Fibroblast of skin of back (primary cell): ENCODE data around the gene MAPK12.

Experiments
- DNase-seq: peaks from one replicate; pipeline ENCODE4 v3.0.0-alpha.2; 2013

The MAPK12 gene

GRCh38 chr22:50232481-50233151 lies 28.9 kb downstream of the MAPK12 start:
- no peak for DNase-seq

GRCh38 chr22:50229370-50229769 lies 32.1 kb downstream of the MAPK12 start:
- DNase-seq = no peak

GRCh38 chr22:50228366-50228765 lies 33.1 kb downstream of the MAPK12 start:
- no peak for DNase-seq

GRCh38 chr22:50227579-50228215 lies 33.8 kb downstream of the MAPK12 start:
- no peak for DNase-seq

DNA sequence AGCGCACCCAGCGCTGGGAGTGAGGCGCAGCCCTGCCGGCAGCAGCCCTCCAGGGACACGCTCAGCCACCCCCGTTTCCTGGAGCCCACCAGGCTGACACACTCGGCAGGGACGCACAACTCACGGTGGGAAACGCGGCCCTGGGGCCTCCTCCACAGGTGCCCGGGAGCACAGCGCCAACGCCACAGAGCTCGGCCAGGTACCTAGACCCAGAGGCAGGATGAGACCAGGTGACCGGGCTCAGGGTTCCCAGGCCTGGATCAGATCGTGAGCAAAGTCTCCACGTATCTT lies 34.7 kb downstream of the MAPK12 start:
- no peak for DNase-seq

DNA sequence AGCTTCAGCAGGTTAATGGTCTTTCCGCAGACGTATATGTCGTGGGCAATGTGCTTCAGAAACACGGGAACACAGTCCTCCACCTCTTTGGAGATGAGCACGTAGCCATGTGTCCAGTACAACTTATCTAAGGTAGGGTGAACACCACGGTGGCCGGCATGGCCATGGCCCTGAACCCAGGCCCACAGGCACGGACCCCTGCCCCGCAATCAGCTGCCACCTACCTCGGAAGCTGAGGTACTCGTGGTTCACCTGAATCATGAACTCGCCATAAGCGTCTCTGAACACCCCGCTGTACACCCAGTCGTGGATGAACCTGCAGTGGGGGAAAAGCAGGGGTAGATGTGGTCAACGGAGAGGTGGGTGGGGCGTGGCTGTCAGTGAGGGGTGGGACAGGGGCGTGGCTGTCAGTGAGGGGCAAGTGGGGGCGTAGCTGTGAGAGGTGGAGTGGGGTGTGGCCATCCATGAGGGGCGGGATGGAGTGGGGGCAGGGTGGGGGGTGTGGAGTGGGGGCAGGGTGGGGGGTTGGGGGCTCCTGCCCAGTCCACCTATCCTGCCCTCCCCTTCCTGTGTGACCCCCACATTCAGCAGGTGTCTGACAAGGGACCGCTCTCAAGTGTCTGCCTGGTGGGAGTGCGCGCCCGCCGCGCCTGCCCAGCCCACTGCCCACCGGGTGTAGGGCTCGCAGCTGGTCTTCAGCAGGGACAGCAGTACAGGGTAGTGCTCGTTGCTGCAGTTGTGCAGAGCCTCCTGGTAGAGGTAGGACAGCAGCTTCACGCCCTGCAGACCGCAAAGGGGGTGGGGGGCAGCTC lies 35.2 kb downstream of the MAPK12 start:
- no peak for DNase-seq

DNA sequence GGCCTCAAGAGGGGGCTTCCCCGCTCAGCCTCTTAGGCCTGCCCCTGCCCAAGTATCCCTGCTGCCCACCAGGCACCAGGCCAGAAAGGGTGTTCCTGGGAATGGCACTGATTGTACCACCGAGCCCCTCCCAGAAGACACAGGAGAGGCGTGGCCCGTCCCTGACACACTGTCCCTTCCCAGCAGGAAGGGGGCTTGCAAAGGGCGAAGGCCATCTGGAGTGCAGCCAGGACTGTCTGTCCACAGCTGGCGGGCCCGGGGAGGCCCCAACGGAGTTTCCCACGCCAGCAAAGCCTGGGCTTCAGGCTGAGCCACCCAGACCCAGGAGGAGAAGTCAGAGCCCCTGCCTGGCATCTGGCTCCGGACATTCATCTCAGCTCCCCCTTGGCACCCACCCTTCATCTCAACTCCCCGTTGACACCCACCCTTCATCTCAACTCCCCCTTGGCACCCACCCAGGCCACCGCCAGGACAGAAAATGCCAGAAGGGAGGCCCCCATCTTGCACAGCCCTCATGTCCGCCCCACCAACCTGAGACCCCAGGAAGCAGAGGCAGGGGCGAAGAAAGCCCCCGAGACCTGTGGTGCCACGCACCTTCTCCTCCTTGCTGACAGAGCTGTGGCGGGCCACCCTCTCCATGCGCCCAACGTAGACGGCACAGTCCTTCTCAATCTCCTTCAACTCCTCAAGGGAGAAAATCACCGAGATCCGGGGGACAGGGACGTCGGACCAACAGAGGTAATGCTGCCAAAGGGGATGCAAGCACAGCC lies 36.1 kb downstream of the MAPK12 start:
- no peak for DNase-seq

GRCh38 chr22:50224071-50224470 lies 37.4 kb downstream of the MAPK12 start:
- DNase-seq = no peak

GRCh38 chr22:50222508-50222907 lies 39.0 kb downstream of the MAPK12 start:
- no peak for DNase-seq

DNA sequence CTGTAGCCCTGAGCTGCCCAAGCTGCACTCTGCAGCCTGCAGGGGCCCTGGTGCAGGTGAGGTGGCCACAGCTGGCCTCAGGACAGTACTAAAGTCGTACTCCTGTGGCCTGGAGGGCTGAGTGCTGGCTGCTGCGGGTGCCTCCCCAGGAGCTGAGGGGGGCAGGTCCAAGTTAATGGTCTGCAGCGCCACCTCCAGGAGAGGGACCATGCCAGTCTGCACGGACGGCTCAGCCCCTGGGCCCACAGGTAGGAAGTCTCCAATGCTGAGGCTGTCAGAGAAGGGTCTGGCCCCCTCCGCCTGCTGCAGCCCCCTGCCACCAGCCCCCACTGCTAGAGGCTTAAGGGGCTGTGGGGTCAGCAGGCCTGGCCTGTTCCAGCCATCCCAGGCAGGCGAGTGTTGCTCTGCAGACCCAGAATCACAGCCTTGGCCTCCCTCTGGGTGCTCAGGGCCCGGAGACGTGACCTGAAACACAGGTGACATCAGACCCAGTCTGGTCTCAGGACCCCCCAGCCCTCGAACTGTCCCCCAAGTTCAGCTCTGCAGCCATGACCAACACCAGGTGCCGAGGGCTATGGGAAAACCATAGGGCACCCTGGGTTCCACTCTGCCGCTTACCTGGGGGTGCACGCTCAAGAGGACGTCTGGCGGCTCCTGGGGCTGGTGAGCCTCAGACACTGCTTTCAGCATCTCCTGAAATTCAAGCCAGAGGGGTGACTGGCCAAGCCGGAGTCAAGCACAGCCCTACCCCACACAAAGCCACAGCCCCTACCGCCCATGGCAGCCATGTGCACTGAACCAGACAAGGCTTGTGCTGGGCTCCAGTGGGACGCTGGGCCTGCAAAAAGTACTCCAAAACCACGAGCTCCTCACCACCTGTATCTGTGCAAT lies 39.8 kb downstream of the MAPK12 start:
- DNase-seq = no peak

GRCh38 chr22:50220603-50221409 lies 40.7 kb downstream of the MAPK12 start:
- no peak for DNase-seq

DNA sequence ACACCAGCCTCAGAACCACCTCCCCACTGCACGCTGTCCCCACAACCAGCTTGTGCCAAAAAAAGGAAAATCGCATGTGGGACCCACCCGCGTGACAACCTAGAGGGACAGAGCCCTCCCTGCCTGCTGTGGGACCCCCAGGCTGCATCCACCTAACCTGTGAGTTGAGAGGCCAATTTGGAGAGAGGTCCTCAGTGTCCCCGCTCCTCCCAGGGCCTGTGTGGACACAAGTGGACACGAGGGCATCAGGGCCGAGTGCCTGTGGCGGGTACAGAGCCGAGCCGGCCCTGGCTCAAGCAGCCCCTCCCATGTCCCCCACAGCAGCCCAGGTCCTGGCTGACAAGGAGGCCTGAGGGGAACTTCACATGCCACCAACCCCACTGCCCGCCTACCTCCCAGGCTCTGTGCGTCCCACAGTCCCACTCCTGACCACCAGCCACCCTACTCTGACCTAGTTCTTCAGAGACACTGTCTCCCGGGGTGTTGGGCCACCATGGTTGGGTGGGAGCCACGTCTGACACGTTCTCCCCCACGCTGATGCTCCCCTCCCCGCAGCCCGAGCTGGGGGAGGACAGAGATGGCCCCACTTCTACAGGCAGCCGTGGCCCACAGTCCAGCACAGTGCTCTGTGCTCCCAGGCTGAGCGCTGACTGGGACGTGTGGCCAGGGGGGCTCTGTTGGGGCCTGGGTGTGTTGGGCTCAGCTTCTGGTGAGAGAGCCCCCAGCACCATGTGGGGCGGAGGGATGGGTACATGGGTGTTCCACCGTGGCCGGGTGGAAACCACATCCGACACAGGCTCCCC lies 41.5 kb downstream of the MAPK12 start:
- no peak for DNase-seq

GRCh38 chr22:50218996-50219727 lies 42.3 kb downstream of the MAPK12 start:
- DNase-seq = peak; percentile 69

- DNase-seq = no peak
Observed at GRCh38 chr22:50218153-50218995, 43.1 kb downstream of the MAPK12 start.

DNA sequence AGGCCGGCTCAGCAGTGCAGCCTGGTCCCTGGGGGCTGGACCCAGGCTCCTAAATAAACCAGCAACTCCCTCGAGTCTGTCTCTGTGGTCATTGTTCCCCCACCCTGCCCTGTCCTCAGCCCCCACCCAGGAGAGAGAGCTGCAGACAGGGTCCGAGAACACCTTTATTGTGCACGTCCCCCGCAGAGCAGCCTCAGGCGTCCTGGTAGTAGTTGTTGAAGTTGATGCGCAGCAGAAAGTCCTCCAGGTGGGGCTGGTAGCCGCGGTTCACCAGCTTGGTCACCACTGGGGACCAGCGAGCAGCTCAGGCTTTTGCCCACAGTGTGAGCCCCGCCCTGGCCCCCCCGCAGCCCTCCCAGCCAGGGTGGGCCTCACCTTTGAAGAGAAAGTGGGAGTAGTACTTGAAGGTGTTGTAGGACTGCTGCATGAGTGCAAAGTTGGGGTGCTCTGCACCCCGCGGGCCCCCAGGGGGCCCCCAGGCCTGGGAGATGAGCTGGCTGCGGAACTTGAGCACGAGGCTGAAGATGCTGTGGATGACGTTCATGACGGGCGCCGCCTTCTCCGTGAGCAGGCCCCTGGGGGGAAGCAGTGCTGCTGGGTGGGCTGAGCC lies 43.8 kb downstream of the MAPK12 start:
- DNase-seq = no peak

GRCh38 chr22:50216684-50217520 lies 44.6 kb downstream of the MAPK12 start:
- DNase-seq = no peak

DNA sequence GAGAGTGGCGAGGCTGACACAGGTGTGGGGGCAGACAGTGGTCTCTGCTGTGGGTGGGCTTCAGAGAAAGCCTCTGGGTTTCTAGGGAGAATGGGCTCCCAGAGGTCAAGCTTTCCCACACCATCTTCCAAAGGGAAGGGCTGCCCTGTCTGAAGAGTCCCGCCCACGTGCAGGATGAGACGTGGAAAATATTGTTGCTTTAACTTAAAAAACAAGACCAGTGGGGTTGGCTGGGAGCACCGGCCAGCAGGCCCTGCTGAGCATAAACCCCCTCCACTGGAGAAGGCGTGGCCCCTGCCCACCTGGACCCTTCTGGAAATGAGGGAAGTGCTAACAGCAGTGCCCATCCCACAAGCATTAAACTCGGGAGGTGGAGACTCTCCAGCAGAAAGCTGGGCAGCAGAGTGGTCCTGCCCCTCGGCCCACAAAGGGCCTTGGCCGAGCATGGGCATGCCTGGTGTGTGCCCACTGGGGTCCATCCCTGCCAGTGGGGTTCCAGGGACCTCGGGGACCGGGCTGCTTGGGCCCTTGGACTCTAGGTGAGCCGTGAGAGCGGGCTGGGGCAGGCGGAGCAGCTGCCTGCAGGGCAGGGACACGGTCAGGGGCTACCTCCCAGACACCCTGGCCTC lies 45.3 kb downstream of the MAPK12 start:
- no peak for DNase-seq
